LNCaP clone FGC (cell line): Measurements from ENCODE around the gene INSC.

ENCODE experiments used
- DNase-seq: peaks from one replicate; pipeline ENCODE4 v3.0.0-alpha.2; 2011; ENCODE audit warnings: low read depth
- H3K4me3 ChIP-seq: 2 replicates; pipeline ENCODE4 v1.5.1; 2011; ENCODE audit warnings: mild to moderate bottlenecking, low read depth, low read length, control low read depth
- CTCF ChIP-seq: IDR thresholded peaks from 2 replicates; pipeline ENCODE4 v1.5.1; 2012; ENCODE audit warnings: mild to moderate bottlenecking; ENCODE audit not compliant: control insufficient read depth, insufficient read depth; ENCODE audit errors: extremely low read depth

The INSC gene

GRCh38 chr11:15157181-15157580 lies 42.5 kb downstream of the INSC start:
- H3K4me3 ChIP-seq: no peak overlapping the region
- no peak for TF ChIP-seq CTCF
- no peak for DNase-seq

- no peak overlapping the region for H3K4me3 ChIP-seq
- DNase-seq: no peak
- TF ChIP-seq CTCF: no peak
These were observed 42.9 kb downstream of the INSC start for GRCh38 chr11:15157606-15158137.

DNA sequence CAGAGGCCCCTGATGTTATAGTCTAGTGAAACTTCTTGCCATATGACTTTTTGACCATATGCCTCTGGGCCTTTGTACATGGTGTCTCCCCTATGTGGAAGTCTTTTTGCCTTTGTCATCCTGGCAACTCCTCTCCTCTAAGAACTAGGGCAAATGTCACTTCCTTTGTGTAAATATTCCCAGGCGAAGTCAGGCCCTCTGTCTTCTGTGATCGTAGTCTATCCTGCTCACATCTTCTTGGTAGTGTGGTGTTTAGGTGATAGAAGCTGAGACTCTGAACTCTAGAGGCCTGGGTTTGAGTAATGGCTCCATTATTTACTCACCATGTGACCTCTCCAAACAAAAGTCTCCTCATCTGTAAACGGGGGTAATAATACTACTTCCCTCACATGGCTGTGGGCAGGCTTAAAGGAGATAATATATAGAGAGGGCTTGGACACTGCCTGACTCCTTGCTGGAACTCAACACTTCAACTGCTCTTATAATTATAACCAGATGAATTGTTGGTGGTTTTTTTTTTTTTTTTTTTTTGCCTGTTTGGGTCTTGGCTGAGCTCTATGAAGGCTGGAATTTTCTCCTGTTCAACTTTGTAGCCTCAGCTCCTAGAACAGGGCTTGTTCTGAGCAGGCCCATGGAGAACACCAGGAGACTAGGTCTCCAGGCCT lies 43.8 kb downstream of the INSC start:
- H3K4me3 ChIP-seq: no peak overlapping the region
- TF ChIP-seq CTCF: no peak
- no peak for DNase-seq

DNA sequence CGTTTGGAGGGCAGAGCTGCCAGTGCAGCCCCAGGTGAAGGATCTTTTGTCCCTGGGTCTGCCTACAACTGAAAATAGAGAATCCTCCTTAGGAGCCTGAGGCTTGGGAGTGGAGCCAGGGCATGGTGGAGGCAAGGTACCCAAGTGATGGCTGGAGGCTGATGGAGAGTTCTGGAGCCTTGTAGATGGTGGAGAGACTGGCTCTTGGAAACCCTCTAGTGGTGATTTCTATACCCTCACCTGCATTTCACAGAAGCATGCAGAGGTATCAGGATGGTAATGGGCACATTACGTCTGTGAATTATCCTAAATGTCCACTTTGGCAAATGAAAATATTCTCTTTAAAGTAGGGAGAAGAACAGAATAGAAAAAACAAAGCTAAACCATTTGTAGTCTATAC lies 44.4 kb downstream of the INSC start:
- no peak overlapping the region for H3K4me3 ChIP-seq
- DNase-seq: no peak

DNA sequence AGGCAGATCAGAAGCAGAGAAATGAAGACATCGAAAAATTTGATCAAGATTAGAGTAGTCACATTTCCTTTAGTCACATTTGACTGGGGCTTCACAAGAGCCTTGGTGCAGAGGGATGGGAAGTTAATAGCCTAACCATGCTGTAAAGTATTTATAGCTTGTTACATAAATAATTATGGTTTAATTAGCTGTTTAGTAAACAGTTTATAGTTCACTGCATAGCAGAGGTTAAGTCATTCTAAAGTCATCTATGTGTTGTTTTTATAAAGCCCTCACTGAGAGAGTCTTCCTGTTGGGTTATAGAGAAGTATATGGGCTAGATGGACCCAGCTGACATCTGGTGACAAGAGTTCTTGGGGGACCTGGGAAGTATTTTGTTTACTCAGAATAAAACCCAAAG lies 47.1 kb downstream of the INSC start:
- TF ChIP-seq CTCF: no peak
- DNase-seq: no peak
- H3K4me3 ChIP-seq: no peak overlapping the region

More for the DNA sequence above, 44.4 kb downstream of the INSC start:
- TF ChIP-seq CTCF: peak; percentile 39; the same call in 1 of the 2 replicates

GRCh38 chr11:15163136-15163535 lies 48.4 kb downstream of the INSC start:
- no peak overlapping the region for H3K4me3 ChIP-seq
- no peak for TF ChIP-seq CTCF

GRCh38 chr11:15166204-15166603 lies 51.5 kb downstream of the INSC start:
- H3K4me3 ChIP-seq: no peak overlapping the region
- TF ChIP-seq CTCF: no peak
- no peak for DNase-seq

More at GRCh38 chr11:15163136-15163535, 48.4 kb downstream of the INSC start:
- no peak for DNase-seq
